Fibroblast of mammary gland (primary cell): ENCODE results near the gene XPNPEP1.
A peak's percentile ranks its signal among the peaks of the same experiment; 100 is the strongest.
"Not testable (repeated sequence)": the region's sequence is repeated elsewhere in the genome, so short reads cannot be mapped to it uniquely, and the experiment has no call there.

Source experiments
- DNase-seq: peaks from one replicate; pipeline ENCODE4 v3.0.0-alpha.2; 2010; ENCODE audit warnings: low read depth
- H3K4me3 ChIP-seq: 2 replicates; pipeline ENCODE4 v1.5.1; 2011; ENCODE audit warnings: low read depth, mild to moderate bottlenecking, low read length, moderate library complexity; ENCODE audit not compliant: control insufficient read depth
- TF ChIP-seq, protein P1 (sequence below): conservative IDR thresholded peaks from 2 replicates; pipeline ENCODE4 v1.5.1; 2011; ENCODE audit warnings: low read depth, low read length, inconsistent platforms; ENCODE audit not compliant: control insufficient read depth, insufficient read depth

The XPNPEP1 gene

GRCh38 chr10:109924967-109925620, 1.8 kb upstream of the XPNPEP1 start:
- H3K4me3 ChIP-seq, result no peak overlapping the region
- DNase-seq, result no peak
- TF ChIP-seq, protein P1, sequence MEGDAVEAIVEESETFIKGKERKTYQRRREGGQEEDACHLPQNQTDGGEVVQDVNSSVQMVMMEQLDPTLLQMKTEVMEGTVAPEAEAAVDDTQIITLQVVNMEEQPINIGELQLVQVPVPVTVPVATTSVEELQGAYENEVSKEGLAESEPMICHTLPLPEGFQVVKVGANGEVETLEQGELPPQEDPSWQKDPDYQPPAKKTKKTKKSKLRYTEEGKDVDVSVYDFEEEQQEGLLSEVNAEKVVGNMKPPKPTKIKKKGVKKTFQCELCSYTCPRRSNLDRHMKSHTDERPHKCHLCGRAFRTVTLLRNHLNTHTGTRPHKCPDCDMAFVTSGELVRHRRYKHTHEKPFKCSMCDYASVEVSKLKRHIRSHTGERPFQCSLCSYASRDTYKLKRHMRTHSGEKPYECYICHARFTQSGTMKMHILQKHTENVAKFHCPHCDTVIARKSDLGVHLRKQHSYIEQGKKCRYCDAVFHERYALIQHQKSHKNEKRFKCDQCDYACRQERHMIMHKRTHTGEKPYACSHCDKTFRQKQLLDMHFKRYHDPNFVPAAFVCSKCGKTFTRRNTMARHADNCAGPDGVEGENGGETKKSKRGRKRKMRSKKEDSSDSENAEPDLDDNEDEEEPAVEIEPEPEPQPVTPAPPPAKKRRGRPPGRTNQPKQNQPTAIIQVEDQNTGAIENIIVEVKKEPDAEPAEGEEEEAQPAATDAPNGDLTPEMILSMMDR, result no peak

DNA sequence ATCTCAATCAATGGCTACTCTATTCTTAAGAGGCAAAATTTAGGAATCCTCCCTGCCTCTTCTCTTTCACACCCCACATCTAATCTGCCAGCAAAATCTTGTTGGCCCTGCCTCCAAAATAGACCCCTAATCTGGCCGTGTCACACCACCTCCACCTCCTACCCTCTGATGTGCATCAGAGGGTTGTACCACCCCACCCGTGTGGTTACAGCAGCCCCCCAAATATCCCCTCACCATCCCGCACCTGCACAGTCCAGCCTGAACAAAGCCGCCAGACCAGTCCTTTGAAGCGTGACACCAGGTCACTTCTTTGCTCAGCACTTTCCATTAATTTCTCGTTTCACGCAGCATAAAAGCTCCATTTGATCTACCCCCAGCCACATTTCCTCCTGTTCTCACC, 776 bp upstream of the XPNPEP1 start:
- no peak overlapping the region for H3K4me3 ChIP-seq
- DNase-seq, result no peak
- TF ChIP-seq, protein P1, result no peak

DNA sequence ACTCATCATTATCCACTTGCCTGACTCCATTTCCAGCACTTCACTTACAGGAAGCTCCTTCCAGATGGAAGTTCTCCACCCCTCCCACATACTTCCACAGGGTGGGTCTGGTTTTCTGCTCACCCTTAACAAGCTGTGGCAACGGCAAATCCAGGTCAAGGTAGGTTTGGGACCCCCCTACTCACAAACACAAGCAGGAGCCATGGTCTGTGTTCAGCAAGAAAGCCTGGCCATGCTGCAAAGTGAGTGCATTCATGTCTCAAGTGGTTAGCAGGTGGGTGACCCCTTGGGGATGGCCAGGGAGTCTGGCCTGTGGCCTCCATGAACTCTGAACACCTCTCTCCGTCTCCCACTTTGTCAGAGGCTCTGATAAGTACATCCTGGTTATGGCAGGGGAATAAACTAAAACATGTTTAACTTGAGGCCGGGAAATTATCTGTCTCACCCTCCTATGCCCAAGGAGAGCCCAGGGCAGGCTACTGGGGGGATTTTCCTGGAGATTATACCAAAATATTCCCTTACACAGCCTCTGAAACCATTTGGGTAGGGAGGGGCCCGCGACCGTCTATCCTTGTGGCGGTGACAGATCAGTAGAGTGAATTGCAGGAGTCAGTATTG, 844 bp downstream of the XPNPEP1 start:
- peak overlapping the region; percentile 79 for H3K4me3 ChIP-seq
- no peak for DNase-seq
- TF ChIP-seq, protein P1, result no peak

GRCh38 chr10:109920016-109920415, 3.3 kb downstream of the XPNPEP1 start:
- TF ChIP-seq, protein P1, result no peak
- no peak for DNase-seq
- H3K4me3 ChIP-seq, result no peak overlapping the region

- H3K4me3 ChIP-seq, result no peak overlapping the region
- no peak for DNase-seq
- TF ChIP-seq, protein P1, result no peak
These were observed 4.1 kb downstream of the XPNPEP1 start for GRCh38 chr10:109919220-109919619.

DNA sequence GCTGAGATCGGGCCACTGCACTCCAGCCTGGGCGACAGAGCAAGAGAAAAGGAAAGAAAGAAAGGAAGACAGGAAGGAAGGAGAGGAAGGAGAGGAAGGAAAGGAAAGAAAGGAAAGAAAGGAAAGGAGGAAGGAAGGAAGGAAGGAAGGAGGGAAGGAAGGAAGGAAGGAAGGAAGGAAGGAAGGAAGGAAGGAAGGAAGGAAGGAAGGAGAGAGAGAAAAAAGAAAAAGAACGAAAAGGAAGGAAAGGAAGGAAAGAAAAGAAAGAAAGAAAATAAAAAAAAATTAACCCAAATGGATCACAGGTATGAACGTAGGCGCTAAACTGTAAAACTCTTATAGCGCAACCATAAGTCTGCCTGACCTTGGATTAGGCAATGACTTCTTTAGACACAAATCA, 4.6 kb downstream of the XPNPEP1 start:
- DNase-seq, H3K4me3 ChIP-seq: not testable (repeated sequence)

GRCh38 chr10:109915566-109915965, 7.7 kb downstream of the XPNPEP1 start:
- TF ChIP-seq, protein P1, result no peak
- H3K4me3 ChIP-seq, result no peak overlapping the region
- no peak for DNase-seq
